ENCODE data around the gene DDN.
A peak's percentile ranks its signal among the peaks of the same experiment; 100 is the strongest.

The DDN gene

GRCh38 chr12:49010092-49010668, 11.0 kb upstream of the DDN start:
- no peak for DNase-seq

- DNase-seq = no peak
Measured at GRCh38 chr12:49008943-49009342, 9.8 kb upstream of the DDN start.

- DNase-seq = no peak
Measured at GRCh38 chr12:49000346-49000745, 1.2 kb upstream of the DDN start.

GRCh38 chr12:48998497-48999353, 450 bp downstream of the DDN start:
- no peak for DNase-seq

- no peak for DNase-seq
Measured at GRCh38 chr12:48997719-48998496, 1.3 kb downstream of the DDN start.

GRCh38 chr12:48996794-48997718, 2.1 kb downstream of the DDN start:
- DNase-seq = no peak

GRCh38 chr12:48995086-48995879, 3.9 kb downstream of the DDN start:
- DNase-seq = peak; percentile 35

- no peak for DNase-seq
Measured at GRCh38 chr12:48994224-48995085, 4.7 kb downstream of the DDN start.

- no peak for DNase-seq
Measured at GRCh38 chr12:48993787-48994186, 5.4 kb downstream of the DDN start.

GRCh38 chr12:48991247-48992050, 7.7 kb downstream of the DDN start:
- no peak for DNase-seq

GRCh38 chr12:48990552-48990951, 8.6 kb downstream of the DDN start:
- no peak for DNase-seq

GRCh38 chr12:48988030-48988649, 11.0 kb downstream of the DDN start:
- DNase-seq = no peak

- DNase-seq = no peak
Measured at GRCh38 chr12:48986720-48987291, 12.4 kb downstream of the DDN start.

- DNase-seq = no peak
Measured at GRCh38 chr12:48985901-48986300, 13.3 kb downstream of the DDN start.

- no peak for DNase-seq
Measured at GRCh38 chr12:48985475-48985897, 13.7 kb downstream of the DDN start.

GRCh38 chr12:48982397-48983080, 16.6 kb downstream of the DDN start:
- DNase-seq = no peak

GRCh38 chr12:48981757-48982157, 17.4 kb downstream of the DDN start:
- DNase-seq = no peak

Measured in NCI-H1417 treated with DMSO at 0.1 percent for 48 hours (cell line).